Mesothelial cell of epicardium (in vitro differentiated cells): Measurements from ENCODE around the gene HOMER3. TPM values are rescaled to one million over a fixed set of nuclear protein-coding genes. Genes with fewer than 3 reads are reported as not detected.

ENCODE experiments used
- DNase-seq, 2 experiments: peaks; one replicate each; pipeline ENCODE4 v3.0.0; 2021; ENCODE audit warnings: low spot score in 2 of 2; ENCODE audit not compliant: unreplicated experiment in 2 of 2
- H3K27ac Mint-ChIP-seq: 2 replicates; pipeline ENCODE4 v1.8.0; 2021; ENCODE audit warnings: mixed read lengths
- H3K27me3 Mint-ChIP-seq: 2 replicates; pipeline ENCODE4 v1.8.0; 2021; ENCODE audit warnings: low read depth, mixed read lengths
- H3K36me3 Mint-ChIP-seq: 2 replicates; pipeline ENCODE4 v1.8.0; 2021; ENCODE audit warnings: mixed read lengths
- H3K4me1 Mint-ChIP-seq: 2 replicates; pipeline ENCODE4 v1.8.0; 2021; ENCODE audit warnings: mixed read lengths
- H3K4me3 Mint-ChIP-seq: 2 replicates; pipeline ENCODE4 v1.8.0; 2021; ENCODE audit warnings: mild to moderate bottlenecking, moderate library complexity, mixed read lengths
- H3K9me3 Mint-ChIP-seq: 2 replicates; pipeline ENCODE4 v1.8.0; 2021; ENCODE audit warnings: mixed read lengths
- CTCF ChIP-seq: fragments of 200-600 bp; sonication (generic); IDR thresholded peaks from one replicate; pipeline ENCODE4 v1.5.0; 2021; ENCODE audit warnings: antibody characterized with exemption; ENCODE audit not compliant: unreplicated experiment
- total RNA-seq: library from RNA; stranded (reverse); gene quantifications from 3 replicates; pipeline ENCODE4 v1.2.1, GENCODE V29; 2021

The HOMER3 gene
- total RNA-seq, 1 donor from 2014 or later: 53.7 TPM

GRCh38 chr19:18984251-18984650 lies 43.2 kb upstream of the HOMER3 start:
- DNase-seq: no peak
- Mint-ChIP-seq H3K36me3 (no peaks in the 10 kb centered on the region), H3K4me3 (no peak overlapping the region), H3K9me3 (no peaks in the 10 kb centered on the region), H3K27ac (no peak overlapping the region), H3K27me3 (peaks cover 43% of the 10 kb centered on the region), H3K4me1 (no peaks in the 10 kb centered on the region)
- no peak for TF ChIP-seq CTCF

GRCh38 chr19:18982669-18983068 lies 41.7 kb upstream of the HOMER3 start:
- Mint-ChIP-seq H3K4me1 (no peaks in the 10 kb centered on the region), H3K9me3 (no peaks in the 10 kb centered on the region), H3K27me3 (peaks cover 52% of the 10 kb centered on the region), H3K27ac (no peak overlapping the region), H3K4me3 (no peak overlapping the region), H3K36me3 (no peaks in the 10 kb centered on the region)
- no peak for DNase-seq
- TF ChIP-seq CTCF: no peak

GRCh38 chr19:18980432-18981020 lies 39.5 kb upstream of the HOMER3 start:
- H3K27ac Mint-ChIP-seq: no peak overlapping the region
- no peak for TF ChIP-seq CTCF
- peaks cover 43% of the 10 kb centered on the region for H3K27me3 Mint-ChIP-seq
- DNase-seq: no peak
- H3K4me3 Mint-ChIP-seq: no peak overlapping the region
- no peaks in the 10 kb centered on the region for H3K36me3 Mint-ChIP-seq
- H3K9me3 Mint-ChIP-seq: no peaks in the 10 kb centered on the region
- H3K4me1 Mint-ChIP-seq: peaks cover 2% of the 10 kb centered on the region

GRCh38 chr19:18978616-18979015 lies 37.6 kb upstream of the HOMER3 start:
- H3K27me3 Mint-ChIP-seq: peaks cover 32% of the 10 kb centered on the region
- H3K9me3 Mint-ChIP-seq: no peaks in the 10 kb centered on the region
- peaks cover 2% of the 10 kb centered on the region for H3K4me1 Mint-ChIP-seq
- no peak overlapping the region for H3K4me3 Mint-ChIP-seq
- no peak for DNase-seq
- H3K36me3 Mint-ChIP-seq: no peaks in the 10 kb centered on the region
- H3K27ac Mint-ChIP-seq: no peak overlapping the region
- TF ChIP-seq CTCF: no peak

GRCh38 chr19:18975869-18976268 lies 34.9 kb upstream of the HOMER3 start:
- no peak for DNase-seq
- no peak overlapping the region for H3K27ac Mint-ChIP-seq
- H3K27me3 Mint-ChIP-seq: peaks cover 22% of the 10 kb centered on the region
- no peaks in the 10 kb centered on the region for H3K9me3 Mint-ChIP-seq
- peaks cover 6% of the 10 kb centered on the region for H3K4me1 Mint-ChIP-seq
- H3K4me3 Mint-ChIP-seq: no peak overlapping the region
- TF ChIP-seq CTCF: no peak
- no peaks in the 10 kb centered on the region for H3K36me3 Mint-ChIP-seq

GRCh38 chr19:18975011-18975410 lies 34.0 kb upstream of the HOMER3 start:
- no peak overlapping the region for H3K4me3 Mint-ChIP-seq
- peaks cover 6% of the 10 kb centered on the region for H3K4me1 Mint-ChIP-seq
- H3K36me3 Mint-ChIP-seq: no peaks in the 10 kb centered on the region
- no peaks in the 10 kb centered on the region for H3K9me3 Mint-ChIP-seq
- H3K27ac Mint-ChIP-seq: no peak overlapping the region
- TF ChIP-seq CTCF: no peak
- DNase-seq: no peak
- H3K27me3 Mint-ChIP-seq: peaks cover 16% of the 10 kb centered on the region
